Gastroesophageal sphincter (tissue), 3 donors: ENCODE results near the gene CREBBP.

Experiments
- CTCF ChIP-seq, 4 experiments: fragments of 200-600 bp in 2 of 4; fragments of 450-650 bp in 2 of 4; sonication (generic) in 1 of 4; IDR thresholded peaks; one replicate each; pipeline ENCODE4 v1.5.1; 2017 to 2019; ENCODE audit warnings: antibody characterized with exemption in 4 of 4, mild to moderate bottlenecking in 2 of 4, moderate library complexity in 2 of 4
- EP300 ChIP-seq: sonication (generic); formaldehyde crosslinking; IDR thresholded peaks from one replicate; pipeline ENCODE4 v1.6.1; 2017; ENCODE audit warnings: antibody characterized with exemption, mild to moderate bottlenecking
- POLR2A ChIP-seq, 2 donors: fragments of 450-650 bp; IDR thresholded peaks; one replicate each; pipeline ENCODE4 v1.6.1; 2017; ENCODE audit warnings: antibody characterized with exemption in 2 of 2, mild to moderate bottlenecking in 2 of 2, moderate library complexity in 1 of 2
- POLR2AphosphoS5 ChIP-seq: sonication (generic); formaldehyde crosslinking; IDR thresholded peaks from one replicate; pipeline ENCODE4 v1.6.1; 2017; ENCODE audit warnings: antibody characterized with exemption

- TF ChIP-seq CTCF (IDR thresholded peaks at IDR 0.05) = no peak
- no peak for TF ChIP-seq EP300
- no peak for TF ChIP-seq POLR2A (IDR thresholded peaks at IDR 0.05)
- TF ChIP-seq POLR2AphosphoS5 = no peak
Observed at GRCh38 chr16:3908951-3909437, 28.5 kb upstream of the CREBBP start.
